Fibroblast of skin of left quadriceps (primary cell): ENCODE results near the gene CCM2.
"Not testable (repeated sequence)": the region's sequence is repeated elsewhere in the genome, so short reads cannot be mapped to it uniquely, and the experiment has no call there.

Experiments
- DNase-seq, 2 experiments: peaks; one replicate each; pipeline ENCODE4 v3.0.0-alpha.2; 2013; ENCODE audit warnings: low read depth in 2 of 2

The CCM2 gene

DNA sequence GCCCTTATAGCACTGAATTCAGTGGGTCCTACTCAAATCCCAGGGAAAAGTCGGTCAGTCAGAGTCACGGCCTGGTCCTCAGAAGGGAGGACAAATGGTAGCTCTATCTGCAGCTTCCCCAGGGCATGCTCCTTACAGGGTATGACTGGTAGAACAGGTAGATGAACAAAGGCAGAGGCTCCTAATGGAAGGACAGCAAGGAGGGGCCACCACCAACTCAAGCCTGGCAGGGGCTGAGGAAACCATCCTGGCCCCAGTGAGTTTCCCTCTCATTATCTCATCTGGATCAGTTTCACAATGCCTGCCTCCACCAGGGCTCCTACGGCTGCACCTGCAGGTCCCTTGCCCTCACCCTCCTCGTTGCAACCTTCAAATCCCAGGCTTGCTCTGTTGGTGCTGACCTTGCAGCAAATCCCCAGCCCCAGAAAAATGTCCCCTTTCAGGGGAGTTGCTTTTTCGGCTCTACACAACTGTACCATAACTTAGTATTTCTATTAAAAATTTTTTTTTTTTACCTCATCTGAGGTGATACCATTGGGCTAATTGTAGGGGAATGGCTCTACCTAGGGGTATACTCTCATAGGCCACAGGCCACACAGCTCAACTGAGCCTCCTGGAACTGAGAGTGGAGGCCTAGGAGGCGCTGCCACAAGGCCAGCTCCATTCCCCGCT, 18.8 kb upstream of the CCM2 start:
- no peak for DNase-seq

DNA sequence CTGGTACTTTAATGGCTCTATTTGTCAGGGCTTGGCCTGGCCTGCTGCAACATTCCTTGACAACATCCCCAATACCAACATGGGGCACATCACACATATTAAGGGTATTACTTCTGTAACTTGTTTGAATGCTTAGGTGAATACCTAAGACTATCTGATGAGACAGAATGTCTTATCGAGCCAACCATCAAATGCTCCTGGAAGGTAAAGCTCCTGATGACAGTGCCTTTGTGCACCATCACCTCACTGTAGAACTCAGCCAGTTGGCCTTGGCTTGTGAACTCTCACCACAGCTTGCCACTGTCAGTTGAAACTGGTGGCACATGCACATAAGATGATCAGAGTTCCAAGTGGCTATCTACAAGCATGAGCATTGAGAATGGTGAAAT, 17.5 kb upstream of the CCM2 start:
- no peak for DNase-seq

- no peak for DNase-seq
These were observed 17.0 kb upstream of the CCM2 start for GRCh38 chr7:44982970-44983369.

- no peak for DNase-seq
These were observed 16.1 kb upstream of the CCM2 start for GRCh38 chr7:44983742-44984477.

DNA sequence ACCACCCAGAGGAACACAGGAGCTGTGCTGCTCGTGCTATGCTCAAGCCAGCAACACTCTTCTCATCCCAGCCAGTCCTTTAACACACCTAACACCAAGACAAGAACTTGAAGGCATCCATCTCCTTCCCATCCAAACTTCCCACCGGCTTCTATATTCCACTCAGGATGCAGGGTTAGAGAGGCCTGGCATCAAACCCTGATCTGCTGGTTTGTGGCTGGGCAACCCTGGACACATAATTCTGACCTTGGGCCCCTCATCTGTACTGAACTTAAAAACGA, 15.6 kb upstream of the CCM2 start:
- no peak for DNase-seq

DNA sequence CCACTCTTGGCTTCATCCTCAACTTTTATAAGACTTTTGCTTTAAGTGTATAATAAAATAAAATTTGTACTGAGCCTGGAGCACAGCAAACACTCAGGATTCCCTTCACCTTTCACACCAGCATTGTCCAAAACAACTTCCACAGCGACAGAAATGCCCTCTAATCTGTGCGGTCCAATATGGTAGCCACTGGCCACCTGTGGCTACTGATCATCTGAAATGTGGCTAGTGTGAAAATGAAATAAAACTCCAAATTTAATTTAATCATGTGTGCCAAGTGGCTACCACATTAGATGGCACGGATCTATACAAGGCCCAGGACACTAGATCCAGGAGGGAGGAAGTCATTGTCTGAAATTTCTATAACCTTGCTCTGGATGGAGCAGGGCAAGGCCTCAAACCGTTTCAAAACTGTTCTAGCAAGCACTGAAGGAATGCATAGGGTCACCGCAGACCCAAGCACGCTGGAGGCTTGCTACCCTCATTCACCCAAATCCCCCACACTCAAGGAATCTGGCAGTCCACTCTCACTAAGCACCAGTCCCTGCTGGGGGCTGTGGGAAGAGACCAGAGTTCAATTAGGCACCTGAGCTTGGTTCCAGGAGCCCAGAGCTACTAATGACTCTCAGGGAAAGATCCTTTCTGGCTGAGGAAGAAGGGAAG, 14.8 kb upstream of the CCM2 start:
- DNase-seq = no peak

- no peak for DNase-seq
These were observed 14.1 kb upstream of the CCM2 start for GRCh38 chr7:44985900-44986217.

- peak; percentile 83 to 85 for DNase-seq
These were observed 13.6 kb upstream of the CCM2 start for GRCh38 chr7:44986218-44987053.

- no peak for DNase-seq
These were observed 12.5 kb upstream of the CCM2 start for GRCh38 chr7:44987457-44987856.

DNA sequence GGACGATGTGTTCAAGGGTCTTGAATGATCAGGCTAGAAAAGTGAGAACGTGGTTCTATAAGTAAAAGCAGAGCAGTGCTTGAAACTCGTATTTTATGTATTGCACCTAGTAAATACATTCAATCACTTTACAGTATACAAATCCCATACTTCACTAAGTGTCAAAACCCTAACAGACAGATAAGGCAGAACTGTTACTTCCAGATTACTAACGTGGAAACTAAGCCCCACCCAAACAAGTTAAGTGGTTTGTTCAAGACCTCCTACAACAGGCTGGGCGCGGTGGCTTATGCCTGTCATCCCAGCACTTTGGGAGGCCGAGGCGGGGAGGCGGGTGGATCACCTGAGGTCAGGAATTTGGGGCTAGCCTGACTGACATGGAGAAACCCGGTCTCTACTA, 12.0 kb upstream of the CCM2 start:
- no peak for DNase-seq

DNA sequence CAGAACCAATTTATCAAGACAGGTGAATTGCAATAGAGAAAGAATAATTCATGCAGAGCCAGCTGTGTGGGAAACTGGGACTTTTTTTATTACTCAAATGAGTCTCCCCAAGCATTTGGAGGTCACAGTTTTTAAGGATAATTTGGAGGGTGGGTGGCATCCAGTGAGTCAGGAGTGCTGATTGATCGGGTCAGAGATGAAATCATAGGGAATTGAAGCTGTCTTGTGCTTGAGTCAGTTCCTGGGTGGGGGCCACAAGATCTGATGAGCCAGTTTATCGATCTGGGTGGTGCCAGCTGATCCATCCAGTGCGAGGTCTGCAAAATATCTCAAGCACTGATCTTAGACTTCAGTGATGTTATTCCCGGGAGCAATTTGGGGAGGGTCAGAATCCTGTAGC, 11.3 kb upstream of the CCM2 start:
- no peak for DNase-seq

DNA sequence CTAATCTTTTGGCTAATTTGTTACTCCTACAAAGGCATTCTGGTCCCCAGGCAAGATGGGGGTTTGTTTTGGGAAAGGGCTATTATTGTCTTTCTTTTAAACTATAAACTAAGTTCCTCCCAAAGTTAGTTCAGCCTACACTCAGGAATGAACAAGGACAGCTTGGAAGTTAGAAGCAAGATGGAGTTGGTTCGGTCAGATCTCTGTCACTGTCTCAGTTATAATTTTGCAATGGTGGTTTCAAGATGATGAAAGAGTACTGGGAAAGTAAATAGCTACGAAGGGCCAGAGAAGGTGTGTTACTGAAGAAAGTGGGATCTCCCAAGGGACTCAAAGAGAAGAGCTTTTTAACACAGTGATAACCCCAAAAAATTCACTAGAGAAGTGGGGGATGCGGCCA, 10.9 kb upstream of the CCM2 start:
- DNase-seq = no peak

GRCh38 chr7:44990109-44991023, 9.6 kb upstream of the CCM2 start:
- DNase-seq = no peak

- DNase-seq = not testable (repeated sequence)
These were observed 7.8 kb upstream of the CCM2 start for GRCh38 chr7:44992004-44992795.

- no peak for DNase-seq
These were observed 5.0 kb upstream of the CCM2 start for GRCh38 chr7:44994877-44995554.

GRCh38 chr7:44995555-44996493, 4.2 kb upstream of the CCM2 start:
- no peak for DNase-seq

GRCh38 chr7:44998153-44998871, 1.7 kb upstream of the CCM2 start:
- DNase-seq = peak; percentile 21 to 36
